HEK293 (cell line): Measurements from ENCODE around the gene GOLT1A.

ENCODE experiments used
- ATF2 ChIP-seq: fragments of 450-650 bp; formaldehyde crosslinking; IDR thresholded peaks from 2 replicates; pipeline ENCODE4 v1.5.1; 2016; ENCODE audit warnings: missing biosample characterization, missing genetic modification characterization, low read depth
- CTCF ChIP-seq: fragments of 450-650 bp; formaldehyde crosslinking; IDR thresholded peaks from 2 replicates; pipeline ENCODE4 v1.5.1; 2016; ENCODE audit warnings: missing biosample characterization, missing genetic modification characterization
- KLF16 ChIP-seq: fragments of 450-650 bp; formaldehyde crosslinking; IDR thresholded peaks from 2 replicates; pipeline ENCODE4 v1.5.1; 2017; ENCODE audit warnings: missing biosample characterization, missing genetic modification characterization
- PRDM2 ChIP-seq: fragments of 450-650 bp; formaldehyde crosslinking; IDR thresholded peaks from 2 replicates; pipeline ENCODE4 v1.5.1; 2016; ENCODE audit warnings: missing biosample characterization, missing genetic modification characterization, borderline replicate concordance
- TRIM28 ChIP-seq: IDR thresholded peaks from 2 replicates; pipeline ENCODE4 v1.6.1; 2011; ENCODE audit warnings: low read length, control low read depth, borderline replicate concordance
- YY1 ChIP-seq: fragments of 450-650 bp; formaldehyde crosslinking; IDR thresholded peaks from 2 replicates; pipeline ENCODE4 v1.5.1; 2018; ENCODE audit warnings: missing biosample characterization, missing genetic modification characterization
- ZNF223 ChIP-seq: fragments of 450-650 bp; formaldehyde crosslinking; IDR thresholded peaks from 2 replicates; pipeline ENCODE4 v1.5.1; 2016; ENCODE audit warnings: missing biosample characterization, missing genetic modification characterization
- ZNF239 ChIP-seq: fragments of 450-650 bp; formaldehyde crosslinking; IDR thresholded peaks from 2 replicates; pipeline ENCODE4 v1.5.1; 2016; ENCODE audit warnings: missing biosample characterization, missing genetic modification characterization
- ZNF280C ChIP-seq: fragments of 450-650 bp; formaldehyde crosslinking; IDR thresholded peaks from 2 replicates; pipeline ENCODE4 v1.5.1; 2016; ENCODE audit warnings: missing biosample characterization, missing genetic modification characterization
- ZNF529 ChIP-seq: fragments of 450-650 bp; formaldehyde crosslinking; IDR thresholded peaks from 2 replicates; pipeline ENCODE4 v1.5.1; 2017; ENCODE audit warnings: missing genetic modification characterization, missing biosample characterization; ENCODE audit not compliant: insufficient replicate concordance

GRCh38 chr1:204176049-204176448, 37.7 kb downstream of the GOLT1A start:
- TF ChIP-seq ZNF280C (tag by site-specific recombination): no peak
- no peak for TF ChIP-seq ZNF239
- no peak for TF ChIP-seq KLF16
- no peak for TF ChIP-seq TRIM28
- no peak for TF ChIP-seq YY1 (tag by site-specific recombination)
- TF ChIP-seq PRDM2 (tag by site-specific recombination): no peak
- TF ChIP-seq ZNF529 (tag by site-specific recombination): no peak
- TF ChIP-seq CTCF: no peak
- no peak for TF ChIP-seq ATF2 (tag by site-specific recombination)
- no peak for TF ChIP-seq ZNF223 (tag by site-specific recombination)
